Middle frontal gyrus (tissue), 1 donor: ENCODE results near the gene COL5A2.

Experiments
- DNase-seq: peaks from one replicate; pipeline ENCODE4 v3.0.0-alpha.2; 2015; ENCODE audit warnings: low spot score; ENCODE audit errors: extremely low spot score

Gene COL5A2

GRCh38 chr2:189147989-189148388 lies 31.6 kb downstream of the COL5A2 start:
- DNase-seq: no peak

GRCh38 chr2:189147361-189147760 lies 32.2 kb downstream of the COL5A2 start:
- DNase-seq: no peak

GRCh38 chr2:189146553-189146952 lies 33.0 kb downstream of the COL5A2 start:
- no peak for DNase-seq

- no peak for DNase-seq
Observed at GRCh38 chr2:189144700-189145211, 34.8 kb downstream of the COL5A2 start.

- DNase-seq: no peak
Observed at GRCh38 chr2:189143925-189144324, 35.6 kb downstream of the COL5A2 start.

GRCh38 chr2:189142893-189143759 lies 36.4 kb downstream of the COL5A2 start:
- no peak for DNase-seq

GRCh38 chr2:189138800-189139199 lies 40.8 kb downstream of the COL5A2 start:
- DNase-seq: no peak

- no peak for DNase-seq
Observed at GRCh38 chr2:189137519-189137918, 42.0 kb downstream of the COL5A2 start.

GRCh38 chr2:189134485-189134884 lies 45.1 kb downstream of the COL5A2 start:
- no peak for DNase-seq

GRCh38 chr2:189131991-189132390 lies 47.6 kb downstream of the COL5A2 start:
- no peak for DNase-seq

GRCh38 chr2:189129971-189130370 lies 49.6 kb downstream of the COL5A2 start:
- DNase-seq: no peak

- no peak for DNase-seq
Observed at GRCh38 chr2:189128970-189129369, 50.6 kb downstream of the COL5A2 start.

- no peak for DNase-seq
Observed at GRCh38 chr2:189127756-189128155, 51.8 kb downstream of the COL5A2 start.

GRCh38 chr2:189125195-189125594 lies 54.4 kb downstream of the COL5A2 start:
- no peak for DNase-seq

GRCh38 chr2:189124175-189124574 lies 55.4 kb downstream of the COL5A2 start:
- no peak for DNase-seq

- DNase-seq: no peak
Observed at GRCh38 chr2:189118386-189118785, 61.2 kb downstream of the COL5A2 start.

GRCh38 chr2:189116979-189117378 lies 62.6 kb downstream of the COL5A2 start:
- DNase-seq: no peak

GRCh38 chr2:189116087-189116486 lies 63.5 kb downstream of the COL5A2 start:
- DNase-seq: no peak

GRCh38 chr2:189115126-189115525 lies 64.4 kb downstream of the COL5A2 start:
- no peak for DNase-seq

- no peak for DNase-seq
Observed at GRCh38 chr2:189113963-189114362, 65.6 kb downstream of the COL5A2 start.

- DNase-seq: no peak
Observed at GRCh38 chr2:189111063-189111715, 68.4 kb downstream of the COL5A2 start.

GRCh38 chr2:189109921-189110397 lies 69.6 kb downstream of the COL5A2 start:
- no peak for DNase-seq
